Keratinocyte (primary cell): ENCODE data around the gene PDCD1LG2. TPM values are rescaled to one million over a fixed set of nuclear protein-coding genes. Genes with fewer than 3 reads are reported as not detected.
A peak's percentile ranks its signal among the peaks of the same experiment; 100 is the strongest.
"Not testable (repeated sequence)": the region's sequence is repeated elsewhere in the genome, so short reads cannot be mapped to it uniquely, and the experiment has no call there.

Experiments used
- DNase-seq: peaks from one replicate; pipeline ENCODE4 v3.0.0-alpha.2; 2011; ENCODE audit warnings: low read depth, missing footprints, low spot score
- FAIRE-seq: peaks from 2 replicates; lab custom pipeline; 2011; peaks lifted over from hg19 to GRCh38; lab: Jason Lieb, UNC
- H2AFZ ChIP-seq: 2 replicates; pipeline ENCODE4 v1.6.0; 2012; ENCODE audit warnings: low read length, control low read depth, inconsistent platforms; ENCODE audit not compliant: control insufficient read depth
- H3K27ac ChIP-seq: 2 replicates; pipeline ENCODE4 v1.5.1; 2011; ENCODE audit warnings: low read length; ENCODE audit not compliant: control insufficient read depth, insufficient read depth
- H3K27me3 ChIP-seq: 3 replicates; pipeline ENCODE4 v1.6.0; 2011; ENCODE audit warnings: low read length; ENCODE audit not compliant: control insufficient read depth, insufficient read depth; ENCODE audit errors: extremely low read depth
- H3K36me3 ChIP-seq, 2 experiments: 2 replicates in 1 of 2; 3 replicates in 1 of 2; pipeline ENCODE4 v1.5.1; 2011; ENCODE audit warnings: low read length in 2 of 2, mild to moderate bottlenecking in 1 of 2; ENCODE audit not compliant: control insufficient read depth in 2 of 2, insufficient read depth in 2 of 2; ENCODE audit errors: extremely low read depth in 1 of 2
- H3K4me1 ChIP-seq: 3 replicates; pipeline ENCODE4 v1.5.1; 2011; ENCODE audit warnings: low read length; ENCODE audit not compliant: control insufficient read depth, insufficient read depth; ENCODE audit errors: extremely low read depth
- H3K4me2 ChIP-seq: 3 replicates; pipeline ENCODE4 v1.6.0; 2011; ENCODE audit warnings: low read depth, low read length; ENCODE audit not compliant: control insufficient read depth, insufficient read depth; ENCODE audit errors: extremely low read depth
- H3K4me3 ChIP-seq, 3 experiments: fragments of 200-600 bp in 1 of 3; sonication (generic) in 1 of 3; 2 replicates in 2 of 3; 3 replicates in 1 of 3; pipeline ENCODE4 v1.5.1; 2011 to 2016; ENCODE audit warnings: low read length in 3 of 3, mild to moderate bottlenecking in 3 of 3, control low read depth in 2 of 3, inconsistent platforms in 1 of 3, low read depth in 1 of 3, mixed read lengths in 1 of 3, mixed run types in 1 of 3, moderate library complexity in 1 of 3; ENCODE audit not compliant: control insufficient read depth in 2 of 3, insufficient read depth in 2 of 3; ENCODE audit errors: extremely low read depth in 1 of 3
- H3K79me2 ChIP-seq: 2 replicates; pipeline ENCODE4 v1.6.0; 2012; ENCODE audit warnings: low read length; ENCODE audit not compliant: control insufficient read depth, insufficient read depth
- H3K9ac ChIP-seq: 3 replicates; pipeline ENCODE4 v1.6.0; 2011; ENCODE audit warnings: low read length; ENCODE audit not compliant: control insufficient read depth, insufficient read depth; ENCODE audit errors: extremely low read depth
- H3K9me1 ChIP-seq: 3 replicates; pipeline ENCODE4 v1.6.0; 2011; ENCODE audit warnings: low read length; ENCODE audit not compliant: control insufficient read depth, insufficient read depth; ENCODE audit errors: extremely low read depth
- H3K9me3 ChIP-seq: 2 replicates; pipeline ENCODE4 v1.5.1; 2012; ENCODE audit warnings: low read depth, low read length; ENCODE audit not compliant: control insufficient read depth
- H4K20me1 ChIP-seq: 3 replicates; pipeline ENCODE4 v1.6.0; 2011; ENCODE audit warnings: low read length; ENCODE audit not compliant: control insufficient read depth, insufficient read depth; ENCODE audit errors: extremely low read depth
- EZH2 ChIP-seq: IDR thresholded peaks from one replicate; pipeline ENCODE4 v1.6.1; 2012; ENCODE audit warnings: inconsistent platforms, mild to moderate bottlenecking, low read length, moderate library complexity
- dilution Hi-C: fragments of 300-500 bp; cut with MboI; formaldehyde crosslinking; loops from one replicate; pipeline ENCODE4 v1.7.0; 2020; ENCODE audit warnings: low sequenced_read_pairs; ENCODE audit not compliant: extremely low pct_ligation_motif_present
- polyA minus RNA-seq, 3 experiments: library from RNA; depleted of rRNA, polyadenylated mRNA; stranded (reverse); fragments of >200 nt; gene quantifications; 1 replicate in 1 of 3; 2 replicates in 1 of 3; 3 replicates in 1 of 3; pipeline ENCODE4 v1.2.3, GENCODE V29; 2011
- polyA plus RNA-seq, 5 experiments: library from polyadenylated mRNA; depleted of rRNA in 3 of 5; stranded (reverse) in 3 of 5; stranded (forward) in 1 of 5; unstranded in 1 of 5; fragments of >200 nt; gene quantifications; 1 replicate in 1 of 5; 2 replicates in 3 of 5; 3 replicates in 1 of 5; pipeline versions ENCODE4 v1.2.1 to v1.2.3, GENCODE V29; 2011 to 2012; ENCODE audit warnings: missing spikeins in 2 of 5, low read depth in 1 of 5, low replicate concordance in 1 of 5
- TF ChIP-seq, protein P1 (sequence below), 3 experiments: IDR thresholded peaks in 1 of 3; conservative IDR thresholded peaks in 1 of 3; optimal IDR thresholded peaks in 1 of 3; 2 replicates in 2 of 3; 3 replicates in 1 of 3; pipeline versions ENCODE3 to v1.5.1; 2011; ENCODE audit warnings: low read length in 3 of 3, mild to moderate bottlenecking in 3 of 3, moderate library complexity in 2 of 3, control low read depth in 1 of 3, inconsistent platforms in 1 of 3; ENCODE audit not compliant: insufficient read depth in 2 of 3; ENCODE audit errors: extremely low read depth in 1 of 3

The PDCD1LG2 gene
- polyA plus RNA-seq, result 14.7 to 20.2 TPM (median 18.8 TPM) in 3 replicates
- polyA plus RNA-seq (2011; ENCODE audit: low read depth), result 0.29 TPM
- polyA plus RNA-seq (2011; cell fraction: cytosol; rRNA removed), result 8.3 and 14.1 TPM in 2 replicates
- polyA plus RNA-seq (2011; cell fraction: nucleus; rRNA removed), result 23.8 and 26.4 TPM in 2 replicates
- polyA plus RNA-seq (2012; ENCODE audit: low replicate concordance), result 1.6 and 13.4 TPM in 2 replicates
- polyA minus RNA-seq, result 14.6 to 25.8 TPM (median 16.8 TPM) in 3 replicates
- polyA minus RNA-seq (2011; cell fraction: cytosol; rRNA and poly(A)+ RNA removed), result 9.4 TPM
- polyA minus RNA-seq (2011; cell fraction: nucleus; rRNA and poly(A)+ RNA removed), result 20.8 and 40.4 TPM in 2 replicates

DNA sequence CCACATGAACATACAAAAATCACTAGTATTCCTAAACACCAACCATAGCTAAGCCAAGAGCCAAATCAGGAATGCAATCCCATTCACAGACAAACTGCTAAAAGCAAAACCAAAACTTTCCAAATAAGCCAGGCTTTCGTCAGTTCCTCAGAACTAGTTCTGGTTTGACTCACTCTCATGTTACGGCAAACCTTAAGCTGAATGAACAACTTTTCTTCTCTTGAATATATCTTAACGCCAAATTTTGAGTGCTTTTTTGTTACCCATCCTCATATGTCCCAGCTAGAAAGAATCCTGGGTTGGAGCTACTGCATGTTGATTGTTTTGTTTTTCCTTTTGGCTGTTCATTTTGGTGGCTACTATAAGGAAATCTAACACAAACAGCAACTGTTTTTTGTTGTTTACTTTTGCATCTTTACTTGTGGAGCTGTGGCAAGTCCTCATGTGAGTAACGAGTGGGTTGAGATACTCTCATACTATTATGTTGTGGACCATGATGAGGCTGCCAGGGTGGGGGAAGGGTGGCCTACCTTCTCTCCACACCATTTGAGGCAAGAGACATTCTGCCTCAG is at the start of gene PDCD1LG2:
TSS of gene PDCD1LG2 (plus strand) at position 172 of the 572 bp plus-strand sequence. CDS start 12,016 bp downstream, outside the sequence.
- peak; percentile 63 for FAIRE-seq

DNA sequence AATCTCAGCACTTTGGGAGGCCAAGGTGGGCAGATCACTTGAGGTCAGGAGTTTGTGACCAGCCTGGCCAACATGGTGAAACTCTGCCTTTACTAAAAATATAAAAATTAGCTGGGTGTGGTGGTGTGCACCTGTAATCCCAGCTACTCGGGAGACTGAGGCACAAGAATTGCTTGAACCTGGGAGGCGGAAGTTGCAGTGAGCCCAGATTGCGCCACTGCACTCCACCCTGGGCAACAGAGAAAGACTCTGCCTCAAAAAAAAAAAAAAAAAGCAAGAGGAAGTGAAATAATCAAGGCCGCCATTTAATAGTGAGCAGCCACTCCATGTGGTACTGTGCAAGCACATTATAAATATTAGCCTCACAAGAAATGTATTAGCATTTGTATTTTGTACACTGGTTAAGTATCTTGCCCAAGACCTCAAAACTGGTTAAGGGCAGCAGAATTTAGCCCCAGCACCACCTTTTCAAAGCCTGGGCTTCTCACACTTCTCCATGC is 45.5 kb upstream of the PDCD1LG2 start:
- H3K4me1 ChIP-seq, H3K9ac ChIP-seq, H4K20me1 ChIP-seq, H3K9me1 ChIP-seq, H3K4me2 ChIP-seq, DNase-seq, H2AFZ ChIP-seq, H3K27ac ChIP-seq, H3K4me3 ChIP-seq, H3K9me3 ChIP-seq, dilution Hi-C loops, H3K27me3 ChIP-seq, FAIRE-seq: not testable (repeated sequence)
- H3K79me2 ChIP-seq, result peaks cover 21% of the 10 kb centered on the region
- peaks cover 9 to 46% of the 10 kb centered on the region in 2 experiments for H3K36me3 ChIP-seq

More for the DNA sequence above, at the start of gene PDCD1LG2:
- H3K4me1 ChIP-seq, result peaks cover 59% of the 10 kb centered on the region
- no peak for TF ChIP-seq EZH2
- TF ChIP-seq, protein P1, sequence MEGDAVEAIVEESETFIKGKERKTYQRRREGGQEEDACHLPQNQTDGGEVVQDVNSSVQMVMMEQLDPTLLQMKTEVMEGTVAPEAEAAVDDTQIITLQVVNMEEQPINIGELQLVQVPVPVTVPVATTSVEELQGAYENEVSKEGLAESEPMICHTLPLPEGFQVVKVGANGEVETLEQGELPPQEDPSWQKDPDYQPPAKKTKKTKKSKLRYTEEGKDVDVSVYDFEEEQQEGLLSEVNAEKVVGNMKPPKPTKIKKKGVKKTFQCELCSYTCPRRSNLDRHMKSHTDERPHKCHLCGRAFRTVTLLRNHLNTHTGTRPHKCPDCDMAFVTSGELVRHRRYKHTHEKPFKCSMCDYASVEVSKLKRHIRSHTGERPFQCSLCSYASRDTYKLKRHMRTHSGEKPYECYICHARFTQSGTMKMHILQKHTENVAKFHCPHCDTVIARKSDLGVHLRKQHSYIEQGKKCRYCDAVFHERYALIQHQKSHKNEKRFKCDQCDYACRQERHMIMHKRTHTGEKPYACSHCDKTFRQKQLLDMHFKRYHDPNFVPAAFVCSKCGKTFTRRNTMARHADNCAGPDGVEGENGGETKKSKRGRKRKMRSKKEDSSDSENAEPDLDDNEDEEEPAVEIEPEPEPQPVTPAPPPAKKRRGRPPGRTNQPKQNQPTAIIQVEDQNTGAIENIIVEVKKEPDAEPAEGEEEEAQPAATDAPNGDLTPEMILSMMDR (optimal IDR thresholded peaks at IDR 0.05 in 1 of 3, IDR thresholded peaks at IDR 0.05 in 1 of 3, conservative IDR thresholded peaks at IDR 0.05 in 1 of 3; ENCODE audit: extremely low read depth in 1 of 3, insufficient read depth in 2 of 3, low read length in 3 of 3), result no peak
- peak within 1 kb of the TSS; percentile 71 for H3K9ac ChIP-seq
- H3K27ac ChIP-seq, result peak within 1 kb of the TSS; percentile 78
- dilution Hi-C loops, result no loop called here
- no peaks in the 10 kb centered on the region for H3K9me1 ChIP-seq
- H3K4me2 ChIP-seq, result peak within 1 kb of the TSS; percentile 100
- DNase-seq, result no peak
- H2AFZ ChIP-seq, result peak within 1 kb of the TSS; percentile 53
- peaks cover 39% of the 10 kb centered on the region for H3K79me2 ChIP-seq
- H3K4me3 ChIP-seq, result peak within 1 kb of the TSS; percentile 43 to 89 (median 78)
- no peaks in the 10 kb centered on the region for H3K9me3 ChIP-seq
- peaks cover 0 to 4% of the 10 kb centered on the region in 2 experiments for H3K36me3 ChIP-seq
- H4K20me1 ChIP-seq, result no peaks in the 10 kb centered on the region
- H3K27me3 ChIP-seq, result no peaks in the 10 kb centered on the region
